Vagina (tissue), 2 donors: ENCODE results near the gene CD109. TPM values are rescaled to one million over a fixed set of nuclear protein-coding genes. Genes with fewer than 3 reads are reported as not detected.
A peak's percentile ranks its signal among the peaks of the same experiment; 100 is the strongest.

Experiments
- DNase-seq, 2 donors: peaks; one replicate each; pipeline ENCODE4 v3.0.0-alpha.2; 2017; ENCODE audit errors: extremely low spot score in 2 of 2
- H3K27ac ChIP-seq: fragments of 200-600 bp; sonication (generic); one replicate; pipeline ENCODE4 v1.5.1; 2019
- H3K27me3 ChIP-seq: fragments of 200-600 bp; sonication (generic); one replicate; pipeline ENCODE4 v1.5.1; 2019
- H3K36me3 ChIP-seq, 2 donors: fragments of 200-600 bp; sonication (generic); one replicate each; pipeline ENCODE4 v1.5.1; 2017 to 2019
- H3K4me1 ChIP-seq: fragments of 200-600 bp; sonication (generic); one replicate; pipeline ENCODE4 v1.5.1; 2019
- H3K4me3 ChIP-seq, 2 donors: fragments of 200-600 bp; sonication (generic); 1 replicate in 1 of 2; 2 replicates in 1 of 2; pipeline ENCODE4 v1.5.1; 2016 to 2019
- H3K9me3 ChIP-seq: fragments of 200-600 bp; sonication (generic); one replicate; pipeline ENCODE4 v1.5.1; 2019
- POLR2A ChIP-seq, 2 donors: fragments of 450-650 bp; IDR thresholded peaks; one replicate each; pipeline ENCODE4 v1.6.1; 2017; ENCODE audit warnings: antibody characterized with exemption in 2 of 2, mild to moderate bottlenecking in 2 of 2, moderate library complexity in 2 of 2
- POLR2AphosphoS5 ChIP-seq, 2 donors: sonication (generic); formaldehyde crosslinking; IDR thresholded peaks; one replicate each; pipeline ENCODE4 v1.9.0; 2017; ENCODE audit warnings: antibody characterized with exemption in 2 of 2, mild to moderate bottlenecking in 2 of 2, low read depth in 1 of 2; ENCODE audit not compliant: insufficient read depth in 1 of 2
- intact Hi-C: fragments of 100-400 bp; cut with DNase I; formaldehyde crosslinking; loops from one replicate; pipeline ENCODE4 v1.15.1; 2023
- total RNA-seq: library from RNA; depleted of rRNA; stranded (reverse); fragments of >200 nt; gene quantifications from one replicate; pipeline ENCODE4 v1.2.3, GENCODE V29; 2016
- TF ChIP-seq, protein P1 (sequence below), 3 experiments: fragments of 450-650 bp in 2 of 3; fragments of 200-600 bp in 1 of 3; sonication (generic) in 1 of 3; IDR thresholded peaks; one replicate each; pipeline ENCODE4 v1.5.1; 2017 to 2019; ENCODE audit warnings: antibody characterized with exemption in 3 of 3, mild to moderate bottlenecking in 2 of 3, moderate library complexity in 2 of 3

CD109 gene
- total RNA-seq, 1 donor from 2014 or later: 29.0 TPM

DNA sequence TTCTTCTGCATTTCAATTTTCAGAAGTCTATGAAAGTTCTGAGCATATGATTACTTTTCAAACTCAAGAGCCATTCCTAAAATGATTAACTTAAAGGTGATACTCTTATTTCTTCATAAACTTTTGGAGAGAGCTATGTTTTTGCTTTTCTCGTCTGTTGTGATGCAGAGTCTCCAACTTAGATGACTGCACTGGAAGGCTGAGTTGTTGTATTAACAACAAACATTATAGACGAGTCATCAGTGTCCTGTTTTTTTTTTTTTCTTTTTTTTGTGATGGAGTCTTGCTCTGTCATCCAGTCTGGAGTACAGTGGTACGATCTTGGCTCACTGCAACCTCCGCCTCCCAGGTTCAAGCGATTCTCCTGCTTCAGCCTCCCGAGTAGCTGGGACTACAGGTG, 101.9 kb downstream of the CD109 start:
- Histone ChIP-seq H3K27ac (peak overlapping the region; percentile 42), H3K4me3 (no peak overlapping the region), H3K4me1 (peaks cover 4% of the 10 kb centered on the region), H3K36me3 (peaks cover 0 to 5% of the 10 kb centered on the region in 2 donors), H3K27me3 (no peaks in the 10 kb centered on the region), H3K9me3 (no peaks in the 10 kb centered on the region)
- TF ChIP-seq, protein P1, sequence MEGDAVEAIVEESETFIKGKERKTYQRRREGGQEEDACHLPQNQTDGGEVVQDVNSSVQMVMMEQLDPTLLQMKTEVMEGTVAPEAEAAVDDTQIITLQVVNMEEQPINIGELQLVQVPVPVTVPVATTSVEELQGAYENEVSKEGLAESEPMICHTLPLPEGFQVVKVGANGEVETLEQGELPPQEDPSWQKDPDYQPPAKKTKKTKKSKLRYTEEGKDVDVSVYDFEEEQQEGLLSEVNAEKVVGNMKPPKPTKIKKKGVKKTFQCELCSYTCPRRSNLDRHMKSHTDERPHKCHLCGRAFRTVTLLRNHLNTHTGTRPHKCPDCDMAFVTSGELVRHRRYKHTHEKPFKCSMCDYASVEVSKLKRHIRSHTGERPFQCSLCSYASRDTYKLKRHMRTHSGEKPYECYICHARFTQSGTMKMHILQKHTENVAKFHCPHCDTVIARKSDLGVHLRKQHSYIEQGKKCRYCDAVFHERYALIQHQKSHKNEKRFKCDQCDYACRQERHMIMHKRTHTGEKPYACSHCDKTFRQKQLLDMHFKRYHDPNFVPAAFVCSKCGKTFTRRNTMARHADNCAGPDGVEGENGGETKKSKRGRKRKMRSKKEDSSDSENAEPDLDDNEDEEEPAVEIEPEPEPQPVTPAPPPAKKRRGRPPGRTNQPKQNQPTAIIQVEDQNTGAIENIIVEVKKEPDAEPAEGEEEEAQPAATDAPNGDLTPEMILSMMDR (IDR thresholded peaks at IDR 0.05): no peak
- no peak for TF ChIP-seq POLR2A (IDR thresholded peaks at IDR 0.05)
- no peak for TF ChIP-seq POLR2AphosphoS5 (IDR thresholded peaks at IDR 0.05; ENCODE audit: insufficient read depth in 1 of 2, low read depth in 1 of 2)
- DNase-seq: no peak
- intact Hi-C loops: no loop called here

DNA sequence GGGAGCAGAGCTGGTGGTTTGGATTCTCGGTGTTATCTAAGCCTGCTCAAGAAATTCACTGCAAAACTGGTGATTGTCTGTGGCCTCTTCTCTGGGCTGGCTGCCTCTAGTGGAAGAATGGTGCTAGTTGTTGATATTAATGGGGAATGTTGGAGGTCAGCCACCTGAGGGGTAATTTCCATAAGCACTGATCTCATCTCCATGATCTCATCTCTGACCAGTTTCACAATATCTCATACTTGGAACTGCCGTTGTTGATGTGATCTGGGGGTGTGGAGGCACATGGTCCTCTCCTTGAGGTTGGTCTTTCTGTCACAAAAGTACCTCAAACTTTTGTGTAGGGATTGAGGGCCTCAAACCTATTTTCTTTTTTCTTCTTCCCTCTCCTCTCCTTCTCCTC, 102.6 kb downstream of the CD109 start:
- intact Hi-C loops: no loop called here

DNA sequence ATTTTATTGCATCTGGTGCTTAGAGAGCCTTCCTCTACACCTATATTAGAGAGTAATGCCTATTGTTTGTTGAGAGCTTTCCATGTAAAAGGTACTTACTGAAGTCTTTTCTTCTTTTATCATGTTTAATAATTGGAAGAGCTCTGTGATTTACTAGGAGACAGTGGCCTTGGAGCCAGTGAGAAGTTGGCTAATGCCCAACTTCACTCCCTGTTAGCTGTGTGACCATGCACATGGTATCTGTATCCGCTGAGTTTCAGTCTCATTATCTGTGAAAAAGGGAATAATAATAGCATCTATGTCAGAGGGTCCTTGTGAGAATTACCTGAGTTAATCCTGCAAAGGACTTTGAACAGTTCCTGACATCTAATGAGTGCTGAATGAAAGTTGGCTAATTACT, 105.0 kb downstream of the CD109 start:
- Histone ChIP-seq H3K27ac (no peak overlapping the region), H3K36me3 (no peaks in the 10 kb centered on the region), H3K27me3 (no peaks in the 10 kb centered on the region), H3K4me1 (peaks cover 8% of the 10 kb centered on the region), H3K9me3 (no peaks in the 10 kb centered on the region), H3K4me3 (no peak overlapping the region)
- no peak for DNase-seq
- TF ChIP-seq, protein P1 (IDR thresholded peaks at IDR 0.05): no peak
- TF ChIP-seq POLR2A (IDR thresholded peaks at IDR 0.05) (no peak), POLR2AphosphoS5 (IDR thresholded peaks at IDR 0.05; ENCODE audit: insufficient read depth in 1 of 2, low read depth in 1 of 2) (no peak)
- intact Hi-C loops: no loop called here

More for the DNA sequence above, 102.6 kb downstream of the CD109 start:
- no peaks in the 10 kb centered on the region for H3K9me3 ChIP-seq
- H3K27ac ChIP-seq: peak overlapping the region; percentile 45
- no peaks in the 10 kb centered on the region for H3K36me3 ChIP-seq
- H3K4me3 ChIP-seq: no peak overlapping the region
- no peaks in the 10 kb centered on the region for H3K27me3 ChIP-seq
- TF ChIP-seq, protein P1 (IDR thresholded peaks at IDR 0.05): no peak
- TF ChIP-seq POLR2A (IDR thresholded peaks at IDR 0.05): no peak
- no peak for TF ChIP-seq POLR2AphosphoS5 (IDR thresholded peaks at IDR 0.05; ENCODE audit: insufficient read depth in 1 of 2, low read depth in 1 of 2)
- peaks cover 8% of the 10 kb centered on the region for H3K4me1 ChIP-seq
- DNase-seq: no peak

DNA sequence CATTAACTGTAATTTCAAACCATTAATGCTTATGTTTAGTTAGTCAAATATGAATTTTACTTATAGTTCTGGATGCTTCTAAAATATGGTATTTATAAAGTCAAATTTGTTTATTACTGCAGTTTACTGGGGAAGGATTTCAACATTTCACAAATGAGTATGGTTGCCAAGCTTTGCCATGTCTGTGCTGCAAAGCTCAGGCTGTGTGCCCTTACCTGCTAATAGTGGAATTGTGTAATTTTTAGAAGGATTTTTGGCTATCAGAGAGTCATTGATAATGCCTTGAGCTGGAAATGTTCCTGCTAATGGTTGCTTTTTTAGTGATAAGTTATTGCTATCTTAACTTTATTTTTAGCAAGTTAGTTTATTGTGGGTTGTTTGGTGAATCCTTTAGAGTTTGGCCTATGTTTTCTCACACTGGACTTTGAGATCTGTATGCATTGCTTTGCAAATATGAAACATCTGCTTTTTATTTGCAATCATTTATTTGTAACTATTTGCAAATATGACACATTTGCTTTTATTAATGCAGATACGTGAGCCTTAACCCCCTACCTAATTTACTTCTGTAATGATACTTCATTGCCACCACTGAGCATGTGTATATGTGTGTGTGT, 105.8 kb downstream of the CD109 start:
- H3K27me3 ChIP-seq: no peaks in the 10 kb centered on the region
- no peak overlapping the region for H3K4me3 ChIP-seq
- no peaks in the 10 kb centered on the region for H3K9me3 ChIP-seq
- H3K4me1 ChIP-seq: peaks cover 8% of the 10 kb centered on the region
- intact Hi-C loops: no loop called here
- H3K36me3 ChIP-seq: no peaks in the 10 kb centered on the region
- TF ChIP-seq, protein P1 (IDR thresholded peaks at IDR 0.05): no peak
- TF ChIP-seq POLR2AphosphoS5 (IDR thresholded peaks at IDR 0.05; ENCODE audit: insufficient read depth in 1 of 2, low read depth in 1 of 2): no peak
- no peak for TF ChIP-seq POLR2A (IDR thresholded peaks at IDR 0.05)
- H3K27ac ChIP-seq: no peak overlapping the region
- no peak for DNase-seq

DNA sequence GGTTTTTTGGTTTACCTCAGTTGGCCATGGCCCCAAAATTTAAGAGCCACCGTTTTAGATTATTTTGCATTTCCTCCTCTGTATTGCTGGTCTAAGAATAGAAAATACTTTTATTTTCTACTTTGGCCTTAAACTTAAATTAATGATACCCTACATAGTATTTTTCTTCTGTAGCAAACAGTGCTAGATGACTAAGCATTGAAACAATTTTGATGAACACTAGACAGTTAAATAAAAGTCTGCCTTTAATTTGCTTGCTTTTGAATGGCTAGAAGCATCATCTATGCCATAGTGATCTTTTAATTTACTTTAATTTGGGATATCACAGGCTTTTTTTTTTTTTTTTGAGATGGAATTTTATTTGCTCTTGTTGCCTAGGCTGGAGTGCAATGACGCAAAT, 106.4 kb downstream of the CD109 start:
- intact Hi-C loops: no loop called here
- TF ChIP-seq, protein P1 (IDR thresholded peaks at IDR 0.05): no peak
- TF ChIP-seq POLR2AphosphoS5 (IDR thresholded peaks at IDR 0.05; ENCODE audit: insufficient read depth in 1 of 2, low read depth in 1 of 2) (no peak), POLR2A (IDR thresholded peaks at IDR 0.05) (no peak)
- H3K36me3 ChIP-seq: no peaks in the 10 kb centered on the region
- H3K4me3 ChIP-seq: no peak overlapping the region
- H3K27me3 ChIP-seq: no peaks in the 10 kb centered on the region
- no peaks in the 10 kb centered on the region for H3K9me3 ChIP-seq
- peak overlapping the region; percentile 53 for H3K27ac ChIP-seq
- DNase-seq: no peak
- H3K4me1 ChIP-seq: peaks cover 8% of the 10 kb centered on the region
